Liver (tissue), 9 donors: ENCODE data around the gene LAMP5. TPM values are rescaled to one million over a fixed set of nuclear protein-coding genes. Genes with fewer than 3 reads are reported as not detected.

ENCODE experiments used
- DNase-seq: peaks from one replicate; pipeline ENCODE4 v3.0.0-alpha.2; 2017; ENCODE audit warnings: low spot score
- H3K27ac ChIP-seq, 2 donors: one replicate each; pipeline ENCODE4 v1.7.0; 2013; ENCODE audit warnings: inconsistent platforms in 2 of 2, low read length in 2 of 2, control low read depth in 1 of 2, low read depth in 1 of 2, mild to moderate bottlenecking in 1 of 2
- H3K27me3 ChIP-seq, 4 donors: one replicate each; pipeline versions ENCODE4 v1.6.1 to v1.7.0; 2013; ENCODE audit warnings: low read length in 3 of 4, inconsistent platforms in 1 of 4, mild to moderate bottlenecking in 1 of 4, moderate library complexity in 1 of 4; ENCODE audit not compliant: control insufficient read depth in 4 of 4, insufficient read depth in 4 of 4
- H3K36me3 ChIP-seq, 4 donors: one replicate each; pipeline versions ENCODE4 v1.6.1 to v1.7.0; 2013; ENCODE audit warnings: low read length in 3 of 4, mild to moderate bottlenecking in 3 of 4, low read depth in 1 of 4, moderate library complexity in 1 of 4; ENCODE audit not compliant: control insufficient read depth in 4 of 4, insufficient read depth in 3 of 4
- H3K4me1 ChIP-seq, 4 donors: one replicate each; pipeline versions ENCODE4 v1.6.1 to v1.7.0; 2013; ENCODE audit warnings: low read length in 3 of 4, mild to moderate bottlenecking in 3 of 4, moderate library complexity in 1 of 4; ENCODE audit not compliant: control insufficient read depth in 4 of 4, insufficient read depth in 4 of 4
- H3K4me3 ChIP-seq, 3 donors: one replicate each; pipeline versions ENCODE4 v1.6.1 to v1.7.0; 2013; ENCODE audit warnings: low read length in 3 of 3, control low read depth in 1 of 3, low read depth in 1 of 3, mild to moderate bottlenecking in 1 of 3
- H3K9ac ChIP-seq, 2 donors: one replicate each; pipeline ENCODE4 v1.7.0; 2013; ENCODE audit warnings: low read length in 2 of 2, mild to moderate bottlenecking in 2 of 2, moderate library complexity in 2 of 2, control low read depth in 1 of 2, low read depth in 1 of 2
- H3K9me3 ChIP-seq, 4 donors: one replicate each; pipeline versions ENCODE4 v1.6.1 to v1.7.0; 2013; ENCODE audit warnings: low read length in 3 of 4; ENCODE audit not compliant: control insufficient read depth in 4 of 4
- EGR1 ChIP-seq, 2 donors: IDR thresholded peaks; 2 replicates each; pipeline ENCODE4 v1.6.1; 2016 to 2018; ENCODE audit warnings: antibody characterized with exemption in 2 of 2, low read depth in 2 of 2
- FOXA1 ChIP-seq: IDR thresholded peaks from 2 replicates; pipeline ENCODE4 v1.6.1; 2016; ENCODE audit warnings: antibody characterized with exemption
- FOXA2 ChIP-seq: IDR thresholded peaks from 2 replicates; pipeline ENCODE4 v1.6.1; 2016; ENCODE audit warnings: antibody characterized with exemption
- HNF4A ChIP-seq, 2 donors: conservative IDR thresholded peaks; 2 replicates each; pipeline ENCODE4 v1.6.1; 2016; ENCODE audit warnings: antibody characterized with exemption in 2 of 2, mild to moderate bottlenecking in 2 of 2
- HNF4G ChIP-seq: IDR thresholded peaks from 2 replicates; pipeline ENCODE4 v1.6.1; 2016; ENCODE audit warnings: antibody characterized with exemption
- NR2F2 ChIP-seq: IDR thresholded peaks from 2 replicates; pipeline ENCODE4 v1.6.1; 2016; ENCODE audit warnings: antibody characterized with exemption
- RXRA ChIP-seq, 2 donors: IDR thresholded peaks; 2 replicates each; pipeline ENCODE4 v1.6.1; 2017 to 2018; ENCODE audit warnings: antibody characterized with exemption in 2 of 2, mild to moderate bottlenecking in 1 of 2
- SP1 ChIP-seq: IDR thresholded peaks from 2 replicates; pipeline ENCODE4 v1.6.1; 2018; ENCODE audit warnings: antibody characterized with exemption, mild to moderate bottlenecking
- TAF1 ChIP-seq: conservative IDR thresholded peaks from 2 replicates; pipeline ENCODE4 v1.6.1; 2016; ENCODE audit warnings: antibody characterized with exemption, mild to moderate bottlenecking
- YY1 ChIP-seq: IDR thresholded peaks from 2 replicates; pipeline ENCODE4 v1.6.1; 2016; ENCODE audit warnings: antibody characterized with exemption, mild to moderate bottlenecking
- WGBS: extraction: QIAGEN DNeasy Blood & Tissue Kit; methylation state at CpG from one replicate; pipeline ENCODE4 v1.1.7; 2013; 5-methylcytosine and 5-hydroxymethylcytosine counted together
- polyA plus RNA-seq, 2 donors: library from polyadenylated mRNA; stranded (reverse) in 1 of 2; unstranded in 1 of 2; fragments of 200-250 nt in 1 of 2; fragments of >200 nt in 1 of 2; fragmentation: Nextera tagmentation in 1 of 2; extraction: Ambion mirVana in 1 of 2; gene quantifications; one replicate each; pipeline versions ENCODE4 v1.2.1 to v1.2.3, GENCODE V29; 2013 to 2015
- total RNA-seq, 2 donors: library from RNA; depleted of rRNA; stranded (reverse); fragments of >200 nt; gene quantifications; one replicate each; pipeline ENCODE4 v1.2.3, GENCODE V29; 2014
- TF ChIP-seq, protein P1 (sequence below): IDR thresholded peaks from 2 replicates; pipeline ENCODE4 v1.6.1; 2016; ENCODE audit warnings: antibody characterized with exemption
- TF ChIP-seq, protein P2 (sequence below): IDR thresholded peaks from 2 replicates; pipeline ENCODE4 v1.6.1; 2016; ENCODE audit warnings: antibody characterized with exemption
- TF ChIP-seq, protein P3 (sequence below): fragments of 150-350 bp; IDR thresholded peaks from 2 replicates; pipeline ENCODE4 v1.5.1; 2017; ENCODE audit warnings: improper control_type of control experiment, low read depth, low read length; ENCODE audit not compliant: missing input control
- TF ChIP-seq, protein P4 (sequence below): IDR thresholded peaks from 2 replicates; pipeline ENCODE4 v1.6.1; 2016; ENCODE audit warnings: antibody characterized with exemption
- donor health status: healthy.
- donor health status: healthy.
- donor health status: healthy.
- donor health status: healthy.
- donor health status: healthy.

LAMP5 gene
- total and polyA plus RNA-seq, 4 donors: 0.08 to 0.09 TPM; not detected in 2

DNA sequence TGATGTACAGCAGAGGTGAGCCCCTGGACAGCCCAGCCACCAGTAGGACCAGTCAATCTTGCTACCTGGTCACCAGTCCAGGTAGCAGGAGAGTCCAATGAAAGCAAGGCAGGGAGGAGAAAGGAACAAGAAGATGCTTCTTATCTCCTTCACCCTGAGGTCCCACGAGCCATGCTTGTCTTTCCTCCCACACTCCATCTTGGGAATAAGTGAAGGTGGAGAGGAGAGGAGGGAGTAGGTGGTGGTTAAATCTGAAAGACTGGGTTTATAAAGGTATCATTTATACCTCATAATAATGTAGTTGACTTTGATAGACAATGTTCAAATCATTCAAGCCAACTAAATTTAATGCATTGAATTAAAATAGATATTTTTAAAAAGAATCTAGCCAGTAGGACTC, 35.9 kb downstream of the LAMP5 start:
- Histone ChIP-seq H3K4me3 (no peak overlapping the region), H3K27me3 (peaks cover 2 to 5% (median 3%) of the 10 kb centered on the region in 4 donors), H3K4me1 (no peaks in the 10 kb centered on the region), H3K9me3 (peaks cover 3 to 8% (median 6%) of the 10 kb centered on the region in 4 donors), H3K27ac (no peak overlapping the region), H3K9ac (no peak overlapping the region), H3K36me3 (no peaks in the 10 kb centered on the region)
- no peak for TF ChIP-seq NR2F2
- TF ChIP-seq, protein P1, sequence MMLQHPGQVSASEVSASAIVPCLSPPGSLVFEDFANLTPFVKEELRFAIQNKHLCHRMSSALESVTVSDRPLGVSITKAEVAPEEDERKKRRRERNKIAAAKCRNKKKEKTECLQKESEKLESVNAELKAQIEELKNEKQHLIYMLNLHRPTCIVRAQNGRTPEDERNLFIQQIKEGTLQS: no peak
- no peak for TF ChIP-seq FOXA1
- TF ChIP-seq YY1: no peak
- TF ChIP-seq, protein P2, sequence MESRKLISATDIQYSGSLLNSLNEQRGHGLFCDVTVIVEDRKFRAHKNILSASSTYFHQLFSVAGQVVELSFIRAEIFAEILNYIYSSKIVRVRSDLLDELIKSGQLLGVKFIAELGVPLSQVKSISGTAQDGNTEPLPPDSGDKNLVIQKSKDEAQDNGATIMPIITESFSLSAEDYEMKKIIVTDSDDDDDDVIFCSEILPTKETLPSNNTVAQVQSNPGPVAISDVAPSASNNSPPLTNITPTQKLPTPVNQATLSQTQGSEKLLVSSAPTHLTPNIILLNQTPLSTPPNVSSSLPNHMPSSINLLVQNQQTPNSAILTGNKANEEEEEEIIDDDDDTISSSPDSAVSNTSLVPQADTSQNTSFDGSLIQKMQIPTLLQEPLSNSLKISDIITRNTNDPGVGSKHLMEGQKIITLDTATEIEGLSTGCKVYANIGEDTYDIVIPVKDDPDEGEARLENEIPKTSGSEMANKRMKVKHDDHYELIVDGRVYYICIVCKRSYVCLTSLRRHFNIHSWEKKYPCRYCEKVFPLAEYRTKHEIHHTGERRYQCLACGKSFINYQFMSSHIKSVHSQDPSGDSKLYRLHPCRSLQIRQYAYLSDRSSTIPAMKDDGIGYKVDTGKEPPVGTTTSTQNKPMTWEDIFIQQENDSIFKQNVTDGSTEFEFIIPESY: no peak
- TF ChIP-seq, protein P3, sequence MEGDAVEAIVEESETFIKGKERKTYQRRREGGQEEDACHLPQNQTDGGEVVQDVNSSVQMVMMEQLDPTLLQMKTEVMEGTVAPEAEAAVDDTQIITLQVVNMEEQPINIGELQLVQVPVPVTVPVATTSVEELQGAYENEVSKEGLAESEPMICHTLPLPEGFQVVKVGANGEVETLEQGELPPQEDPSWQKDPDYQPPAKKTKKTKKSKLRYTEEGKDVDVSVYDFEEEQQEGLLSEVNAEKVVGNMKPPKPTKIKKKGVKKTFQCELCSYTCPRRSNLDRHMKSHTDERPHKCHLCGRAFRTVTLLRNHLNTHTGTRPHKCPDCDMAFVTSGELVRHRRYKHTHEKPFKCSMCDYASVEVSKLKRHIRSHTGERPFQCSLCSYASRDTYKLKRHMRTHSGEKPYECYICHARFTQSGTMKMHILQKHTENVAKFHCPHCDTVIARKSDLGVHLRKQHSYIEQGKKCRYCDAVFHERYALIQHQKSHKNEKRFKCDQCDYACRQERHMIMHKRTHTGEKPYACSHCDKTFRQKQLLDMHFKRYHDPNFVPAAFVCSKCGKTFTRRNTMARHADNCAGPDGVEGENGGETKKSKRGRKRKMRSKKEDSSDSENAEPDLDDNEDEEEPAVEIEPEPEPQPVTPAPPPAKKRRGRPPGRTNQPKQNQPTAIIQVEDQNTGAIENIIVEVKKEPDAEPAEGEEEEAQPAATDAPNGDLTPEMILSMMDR: no peak
- TF ChIP-seq, protein P4, sequence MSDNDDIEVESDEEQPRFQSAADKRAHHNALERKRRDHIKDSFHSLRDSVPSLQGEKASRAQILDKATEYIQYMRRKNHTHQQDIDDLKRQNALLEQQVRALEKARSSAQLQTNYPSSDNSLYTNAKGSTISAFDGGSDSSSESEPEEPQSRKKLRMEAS: no peak
- no peak for TF ChIP-seq FOXA2
- no peak for TF ChIP-seq SP1
- WGBS: 69% methylated on average over 1 of the region's 1 CpG
- DNase-seq: no peak

DNA sequence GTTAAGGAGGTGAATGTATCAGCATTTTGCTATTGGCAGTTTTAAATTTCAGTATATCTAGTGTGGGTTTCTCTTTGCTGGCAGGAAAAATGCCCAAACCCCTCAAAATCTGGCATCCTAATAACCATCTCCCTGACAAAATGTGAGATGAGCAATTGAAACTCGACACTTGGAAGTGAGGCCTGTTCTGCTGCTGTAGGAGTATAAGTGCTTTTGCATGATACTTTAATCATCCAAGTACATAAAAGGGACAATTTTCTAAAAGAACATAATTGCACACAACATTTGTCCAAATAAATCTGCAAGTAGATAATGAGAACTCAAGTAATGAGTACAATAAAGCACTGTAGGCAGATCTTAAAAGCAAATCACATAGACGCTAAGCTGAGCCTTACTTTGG, 36.5 kb downstream of the LAMP5 start:
- Histone ChIP-seq H3K9ac (no peak overlapping the region), H3K27me3 (peaks cover 2 to 5% (median 3%) of the 10 kb centered on the region in 4 donors), H3K9me3 (peaks cover 3 to 8% (median 6%) of the 10 kb centered on the region in 4 donors), H3K27ac (no peak overlapping the region), H3K4me1 (no peaks in the 10 kb centered on the region), H3K36me3 (no peaks in the 10 kb centered on the region), H3K4me3 (no peak overlapping the region)
- no peak for DNase-seq
- 86% methylated on average over 2 of the region's 2 CpGs for WGBS
- no peak for TF ChIP-seq FOXA1
- no peak for TF ChIP-seq HNF4A (conservative IDR thresholded peaks at IDR 0.05)
- TF ChIP-seq SP1: no peak
- TF ChIP-seq, protein P4: no peak
- no peak for TF ChIP-seq RXRA (IDR thresholded peaks at IDR 0.05)
- TF ChIP-seq TAF1: no peak
- TF ChIP-seq HNF4G: no peak
- no peak for TF ChIP-seq YY1
- TF ChIP-seq, protein P2: no peak
- no peak for TF ChIP-seq FOXA2
- TF ChIP-seq EGR1 (IDR thresholded peaks at IDR 0.05; ENCODE audit: low read depth in 2 of 2): no peak
- TF ChIP-seq, protein P1: no peak
